Glomerular visceral epithelial cell (primary cell): ENCODE measurements around the gene PEAK1.

Experiments used
- DNase-seq: peaks from one replicate; pipeline ENCODE4 v3.0.0-alpha.2; 2016; ENCODE audit errors: extremely low spot score

The PEAK1 gene

DNA sequence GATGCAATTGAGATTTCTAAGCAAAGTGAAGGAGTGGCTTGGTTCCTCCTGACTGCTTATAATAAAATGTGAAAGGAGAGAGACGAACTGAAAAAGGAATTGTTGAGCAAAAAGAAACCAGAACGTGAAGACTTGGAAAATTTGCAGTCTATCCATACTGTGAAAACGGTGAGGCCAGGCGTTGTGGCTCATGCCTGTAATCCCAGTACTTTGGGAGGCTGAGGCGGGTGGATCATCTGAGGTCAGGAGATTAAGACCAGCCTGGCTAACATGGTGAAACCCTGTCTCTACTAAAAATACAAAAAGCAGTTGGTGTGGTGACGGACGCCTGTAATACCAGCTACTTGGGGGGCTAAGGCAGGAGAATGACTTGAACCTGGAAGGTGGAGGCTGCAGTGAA is 292.3 kb downstream of the PEAK1 start:
- no peak for DNase-seq

GRCh38 chr15:77126529-77127326 is 293.2 kb downstream of the PEAK1 start:
- DNase-seq, result no peak

DNA sequence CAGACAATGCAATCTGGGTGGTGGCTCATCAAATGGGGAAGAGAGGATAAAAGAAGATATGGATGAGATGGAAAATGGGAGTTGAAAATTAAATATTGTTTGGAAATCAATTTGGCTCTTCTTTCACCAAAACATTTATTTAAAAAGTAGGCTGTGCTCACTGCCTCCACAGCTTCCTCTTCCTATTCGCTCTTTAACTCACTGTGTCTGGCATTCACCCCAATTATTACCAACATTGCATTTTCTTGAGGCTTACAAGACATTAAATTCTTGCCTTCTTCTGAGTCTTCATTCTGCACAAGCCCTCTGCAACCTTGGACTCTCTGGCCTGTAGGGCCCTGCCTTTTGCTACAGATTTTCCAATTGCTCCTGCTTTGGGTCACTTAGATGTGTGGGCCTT is 296.1 kb downstream of the PEAK1 start:
- DNase-seq, result no peak

DNA sequence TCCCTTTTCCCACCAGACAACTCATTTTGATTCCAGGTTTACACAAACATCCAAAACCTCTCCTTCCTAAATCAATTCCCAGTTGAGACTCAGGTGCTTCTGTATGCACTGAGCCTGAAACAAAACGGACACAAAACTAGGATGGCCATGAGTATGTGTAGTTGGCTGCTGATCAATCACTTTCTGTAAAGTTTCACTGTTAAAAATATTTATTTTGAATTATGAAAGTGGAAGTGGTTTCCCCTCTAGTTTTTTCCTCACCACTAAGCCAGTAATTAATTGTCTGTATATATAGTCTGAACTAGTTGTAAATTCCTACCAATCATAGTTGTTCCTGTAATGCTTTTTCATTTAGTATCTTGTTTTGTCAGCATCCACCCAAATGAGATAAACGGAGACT is 297.3 kb downstream of the PEAK1 start:
- DNase-seq, result no peak

GRCh38 chr15:77121599-77121998 is 298.3 kb downstream of the PEAK1 start:
- DNase-seq, result no peak

- no peak for DNase-seq
Observed at GRCh38 chr15:77120576-77120975, 299.3 kb downstream of the PEAK1 start.

DNA sequence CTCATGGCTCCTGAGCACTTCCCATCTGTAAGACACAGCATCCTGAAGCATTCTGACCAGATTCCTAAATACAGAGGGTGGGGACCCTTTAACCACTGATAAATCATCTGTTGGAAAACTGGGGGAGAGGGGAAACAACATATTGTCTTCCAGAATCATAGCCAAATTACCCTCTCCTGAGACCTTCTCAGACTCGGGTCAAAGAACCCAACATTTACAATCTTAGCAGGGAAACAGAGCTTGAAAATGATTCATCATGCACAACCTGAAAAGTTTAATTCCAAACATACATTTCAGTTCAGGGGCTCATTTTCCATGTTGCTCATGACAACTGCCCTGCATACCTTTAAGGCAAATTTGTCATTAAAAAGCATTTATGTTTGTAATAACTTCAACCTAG is 300.5 kb downstream of the PEAK1 start:
- no peak for DNase-seq

DNA sequence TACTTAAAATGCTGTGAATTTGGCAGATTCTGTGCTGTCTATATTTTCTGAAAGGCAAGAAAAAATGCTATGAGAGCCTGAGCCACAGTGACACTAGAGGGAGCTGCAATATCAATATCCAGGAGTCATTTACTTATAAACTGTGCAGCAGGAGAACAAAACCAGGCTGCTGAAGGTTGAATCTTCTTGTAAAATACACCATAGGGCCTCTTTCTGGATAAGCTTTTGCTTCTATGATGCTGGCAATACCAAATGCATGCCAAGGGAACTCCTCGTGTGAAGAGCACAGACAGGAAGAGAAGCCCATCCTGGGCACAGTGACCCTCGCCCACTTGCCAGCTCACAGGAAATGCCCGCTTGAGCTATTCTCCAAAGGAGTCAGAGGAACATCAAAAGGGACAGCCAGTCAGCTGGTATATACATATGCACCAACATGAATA is 301.0 kb downstream of the PEAK1 start:
- DNase-seq, result peak; percentile 70

- no peak for DNase-seq
Observed at GRCh38 chr15:77115179-77115578, 304.7 kb downstream of the PEAK1 start.

DNA sequence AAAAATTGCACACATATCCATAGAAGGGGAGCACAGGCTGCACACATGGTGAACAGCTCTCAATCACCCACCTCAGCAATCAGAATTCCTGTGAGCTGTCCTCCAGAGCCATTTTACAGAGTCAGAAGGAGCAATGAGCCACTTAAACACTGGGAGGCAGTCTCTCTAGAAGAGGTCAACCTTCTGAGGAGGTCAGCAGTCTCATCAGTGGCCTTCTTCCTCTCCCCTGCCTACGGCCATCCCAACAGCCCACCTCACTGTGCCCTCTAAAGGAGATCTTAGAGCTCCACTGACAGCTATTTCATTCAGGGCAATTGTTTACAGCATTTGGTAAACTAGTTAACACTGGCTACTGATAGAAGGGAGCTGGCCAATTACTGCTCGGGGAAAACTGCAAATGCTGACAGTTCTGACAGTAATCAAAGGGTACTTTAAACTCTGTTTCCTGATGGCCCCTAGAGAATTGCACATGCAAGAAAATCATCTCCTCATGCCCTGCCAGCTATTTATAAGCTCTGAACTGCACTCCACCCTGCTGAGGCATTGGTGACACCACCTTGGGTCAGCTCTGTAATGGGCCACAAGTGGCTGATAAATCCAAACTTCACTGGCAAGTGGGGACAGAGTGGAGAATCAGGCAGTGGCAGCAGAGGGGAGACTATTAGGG is 306.9 kb downstream of the PEAK1 start:
- DNase-seq, result no peak

- no peak for DNase-seq
Observed at GRCh38 chr15:77111789-77112188, 308.1 kb downstream of the PEAK1 start.

DNA sequence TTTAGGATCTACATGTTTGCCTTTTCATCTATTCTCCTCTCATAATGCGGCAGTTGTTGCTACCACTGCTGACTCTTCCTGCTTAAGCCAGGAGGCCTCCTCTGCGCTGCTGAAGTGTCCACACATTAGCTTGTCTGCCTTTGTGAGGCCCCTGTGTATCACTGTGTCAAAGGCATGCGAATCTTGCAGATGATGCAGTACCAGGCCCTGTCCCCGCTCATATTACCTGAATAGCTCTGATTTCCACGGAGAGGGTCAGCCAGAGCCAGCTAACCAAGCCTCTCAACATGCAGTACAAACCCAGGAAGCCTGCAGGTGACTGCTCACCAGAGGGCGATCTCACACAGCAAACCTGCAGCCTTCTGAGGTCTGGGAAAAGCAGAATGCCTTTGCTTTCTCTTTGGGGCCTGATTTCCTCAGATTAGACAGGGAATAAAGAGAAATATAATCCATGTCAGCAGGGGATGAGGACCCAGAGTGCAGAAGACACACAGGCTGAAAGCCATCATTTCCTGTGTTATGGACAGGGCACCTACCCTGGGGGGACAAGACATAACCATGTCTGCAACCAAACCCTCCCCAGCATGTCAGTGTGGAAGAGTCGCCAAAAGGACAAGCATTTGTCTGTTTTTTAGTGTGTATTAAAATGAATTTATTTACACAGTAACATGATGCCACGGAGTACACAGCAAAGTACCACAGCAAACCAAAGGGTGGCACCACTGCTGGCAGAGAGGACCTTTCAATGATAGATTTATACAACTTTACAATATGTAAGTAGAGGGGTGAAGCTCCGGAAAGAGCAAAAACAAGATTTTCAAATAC is 312.2 kb downstream of the PEAK1 start:
- DNase-seq, result peak; percentile 48

GRCh38 chr15:77107068-77107467 is 312.8 kb downstream of the PEAK1 start:
- DNase-seq, result no peak

- no peak for DNase-seq
Observed at GRCh38 chr15:77104155-77104554, 315.7 kb downstream of the PEAK1 start.

GRCh38 chr15:77099741-77100463 is 320.0 kb downstream of the PEAK1 start:
- no peak for DNase-seq

DNA sequence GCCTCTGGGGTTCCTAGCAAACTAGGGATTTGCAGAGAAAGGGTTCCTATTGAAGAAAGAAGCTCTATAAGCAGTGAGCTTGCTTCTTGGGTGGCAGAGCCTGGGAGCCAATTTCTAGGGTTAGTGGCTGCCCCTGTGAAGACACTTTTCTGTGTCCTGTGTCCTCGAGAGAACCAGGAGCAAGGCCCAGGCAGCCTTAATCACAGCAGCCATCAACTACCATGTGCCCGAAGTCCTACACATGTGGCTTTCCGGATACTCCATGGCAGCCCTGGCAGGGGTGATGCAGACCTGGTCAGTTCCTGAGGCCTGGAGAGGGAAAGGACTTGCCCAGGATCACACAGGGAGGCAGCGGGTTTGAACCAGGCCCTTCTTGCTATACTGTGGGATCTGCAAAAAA is 321.3 kb downstream of the PEAK1 start:
- no peak for DNase-seq

GRCh38 chr15:77097921-77098320 is 322.0 kb downstream of the PEAK1 start:
- DNase-seq, result no peak

DNA sequence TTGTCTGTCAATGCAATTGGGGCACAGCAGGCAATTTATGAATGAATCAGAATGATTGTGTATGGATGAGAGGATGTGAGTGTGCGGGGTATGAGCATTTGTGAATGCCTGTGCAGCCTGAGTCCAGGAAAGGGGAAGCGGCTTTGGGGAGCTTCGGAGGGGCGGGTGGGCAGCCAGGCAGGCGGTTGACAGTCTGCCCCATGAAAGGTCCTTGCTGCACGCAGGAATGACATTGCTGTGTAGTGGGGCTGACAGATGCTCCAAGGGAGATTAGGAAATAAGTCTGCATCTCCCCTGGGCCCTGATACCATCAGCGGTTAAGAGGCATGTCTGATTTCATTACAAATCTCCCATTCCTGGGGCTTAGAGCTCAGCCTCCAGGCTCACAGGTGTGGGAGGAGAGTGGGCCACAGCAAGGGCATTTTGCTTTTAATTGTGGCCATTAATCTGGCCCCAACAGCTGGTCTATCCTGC is 322.6 kb downstream of the PEAK1 start:
- DNase-seq, result no peak

DNA sequence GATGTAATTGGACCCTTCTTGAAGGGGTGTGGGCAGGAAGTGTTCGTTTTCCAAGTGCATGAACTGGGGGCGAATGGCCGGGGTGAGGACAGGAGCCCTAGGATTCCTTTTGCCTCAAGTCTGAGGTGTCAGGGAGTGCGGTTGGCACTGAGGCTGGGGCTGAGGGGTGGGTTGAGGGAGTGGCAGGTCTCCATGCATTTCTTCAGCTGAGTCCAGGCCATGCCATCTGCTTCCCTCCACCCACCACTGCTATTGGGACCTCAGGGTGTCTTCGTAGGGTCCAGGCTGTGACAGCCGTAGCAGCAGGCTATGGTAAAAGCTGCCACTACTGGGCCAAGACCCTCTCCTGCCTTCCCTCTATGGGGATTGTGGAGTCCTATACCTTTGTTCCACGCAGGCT is 323.4 kb downstream of the PEAK1 start:
- DNase-seq, result no peak

GRCh38 chr15:77096138-77096537 is 323.8 kb downstream of the PEAK1 start:
- DNase-seq, result no peak

DNA sequence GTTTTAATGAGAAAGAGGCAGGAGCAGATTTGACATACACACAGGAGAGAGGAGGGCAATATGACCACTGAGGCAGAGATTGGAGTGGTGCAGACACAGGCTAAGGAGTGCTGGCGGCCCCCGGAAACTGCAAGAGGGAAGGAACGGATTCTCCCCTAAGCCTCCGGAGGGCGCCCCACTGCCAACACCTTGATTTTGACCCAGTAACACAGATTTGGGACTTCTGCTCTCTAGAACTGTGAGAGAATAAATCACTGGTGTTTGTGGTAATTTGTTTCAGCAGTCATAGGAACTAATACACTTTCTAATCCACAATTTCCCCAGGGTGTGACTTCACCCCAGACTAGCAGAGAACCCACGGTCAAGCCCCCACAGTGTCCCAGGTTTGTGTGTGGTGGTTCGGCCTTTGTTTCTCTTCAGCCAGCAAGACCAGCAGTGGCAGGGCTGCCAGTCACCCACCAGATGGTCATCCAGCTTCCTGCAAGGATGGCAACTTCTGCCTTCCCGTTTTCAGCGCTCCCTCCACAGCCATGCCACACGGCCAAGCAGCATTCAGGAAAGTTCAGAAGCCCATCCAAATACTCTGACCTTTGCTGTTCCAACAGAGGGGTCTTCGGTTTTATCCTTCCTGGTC is 325.4 kb downstream of the PEAK1 start:
- DNase-seq, result no peak
